GM21423 (cell line): ENCODE results near the gene LDAH.

Experiments
- ATAC-seq: cut with Tn5 transposase; IDR thresholded peaks from one replicate; pipeline ENCODE4 v1.9.1; 2021; ENCODE audit warnings: mild to moderate bottlenecking, moderate library complexity; ENCODE audit not compliant: unreplicated experiment

LDAH gene

GRCh38 chr2:20687260-20687832 is 135.6 kb downstream of the LDAH start:
- ATAC-seq = no peak

- ATAC-seq = no peak
Observed at GRCh38 chr2:20684581-20685063, 138.3 kb downstream of the LDAH start.

- no peak for ATAC-seq
Observed at GRCh38 chr2:20682167-20682920, 140.6 kb downstream of the LDAH start.

- no peak for ATAC-seq
Observed at GRCh38 chr2:20680744-20681375, 142.0 kb downstream of the LDAH start.

GRCh38 chr2:20678780-20679179 is 144.1 kb downstream of the LDAH start:
- no peak for ATAC-seq

GRCh38 chr2:20678086-20678395 is 144.9 kb downstream of the LDAH start:
- ATAC-seq = no peak

GRCh38 chr2:20677301-20678085 is 145.4 kb downstream of the LDAH start:
- peak; percentile 18 for ATAC-seq

GRCh38 chr2:20676353-20677215 is 146.3 kb downstream of the LDAH start:
- ATAC-seq = peak; percentile 86

- ATAC-seq = peak; percentile 52
Observed at GRCh38 chr2:20675701-20676352, 147.1 kb downstream of the LDAH start.

GRCh38 chr2:20674974-20675679 is 147.8 kb downstream of the LDAH start:
- ATAC-seq = no peak

GRCh38 chr2:20674309-20674965 is 148.5 kb downstream of the LDAH start:
- no peak for ATAC-seq

- ATAC-seq = no peak
Observed at GRCh38 chr2:20673686-20674308, 149.1 kb downstream of the LDAH start.

GRCh38 chr2:20672201-20672951 is 150.5 kb downstream of the LDAH start:
- no peak for ATAC-seq

GRCh38 chr2:20671736-20672080 is 151.2 kb downstream of the LDAH start:
- no peak for ATAC-seq

GRCh38 chr2:20671036-20671735 is 151.7 kb downstream of the LDAH start:
- ATAC-seq = no peak

GRCh38 chr2:20670315-20671035 is 152.4 kb downstream of the LDAH start:
- ATAC-seq = no peak
